HG03196 (cell line): ENCODE data around the gene KIF20B.
"Not testable (repeated sequence)": the region's sequence is repeated elsewhere in the genome, so short reads cannot be mapped to it uniquely, and the experiment has no call there.

ENCODE experiments used
- ATAC-seq: cut with Tn5 transposase; IDR thresholded peaks from one replicate; pipeline ENCODE4 v1.9.1; 2021; ENCODE audit not compliant: unreplicated experiment

Gene KIF20B

DNA sequence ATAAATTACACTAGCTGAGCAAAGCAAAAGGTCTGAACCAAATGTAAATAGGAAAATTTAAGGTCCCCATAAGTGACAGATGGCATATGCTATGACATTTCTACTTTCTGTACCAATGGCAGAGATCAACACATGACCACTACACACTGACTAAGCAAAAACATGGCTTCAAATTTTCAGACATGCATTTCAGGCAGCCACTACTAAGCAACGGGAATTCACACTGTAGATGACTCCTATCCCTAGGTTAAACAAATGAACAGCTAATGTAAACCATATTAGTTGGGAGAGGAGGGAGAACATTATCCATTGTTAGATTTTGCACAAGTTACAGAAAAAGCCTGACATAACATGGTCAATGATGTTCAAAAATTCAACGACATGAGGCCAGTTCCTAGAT, 11.4 kb upstream of the KIF20B start:
- no peak for ATAC-seq

DNA sequence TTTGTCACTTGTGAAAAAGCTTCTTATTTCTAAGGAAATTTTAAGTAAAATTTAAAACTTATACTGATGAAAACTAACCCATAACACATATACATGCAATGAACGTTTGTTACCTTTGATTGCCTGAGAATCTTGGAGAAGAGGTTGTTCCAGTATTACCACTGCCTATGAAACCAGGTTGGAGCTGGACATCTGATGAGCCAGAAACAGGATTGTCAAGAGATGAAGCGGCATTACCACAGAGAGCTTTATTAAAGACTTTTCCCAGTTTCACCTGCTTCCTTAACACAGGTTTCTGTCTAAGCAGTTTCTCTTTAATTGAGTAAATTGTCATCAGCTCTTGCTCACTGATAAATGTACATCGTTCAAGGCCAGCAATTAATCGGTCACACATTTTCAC, 9.0 kb upstream of the KIF20B start:
- no peak for ATAC-seq

DNA sequence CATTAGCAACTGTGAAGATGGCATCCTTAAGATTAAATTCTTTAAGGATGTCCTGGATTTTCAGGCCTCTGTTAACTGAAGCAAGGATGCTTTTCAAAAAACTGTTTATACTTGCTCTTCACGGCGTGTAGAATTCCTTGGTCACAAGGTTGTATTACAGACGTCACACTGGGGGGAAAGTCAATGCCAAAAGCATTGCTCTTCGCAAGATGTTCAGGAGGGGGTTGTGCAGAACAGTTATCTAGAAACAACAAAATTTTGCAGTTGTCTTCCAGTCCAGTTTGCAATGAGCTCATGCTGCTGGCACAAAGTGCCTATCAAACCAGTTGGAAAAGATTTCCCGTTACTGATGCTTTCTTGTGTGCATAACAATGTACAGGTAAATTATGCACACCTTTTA, 8.2 kb upstream of the KIF20B start:
- no peak for ATAC-seq

DNA sequence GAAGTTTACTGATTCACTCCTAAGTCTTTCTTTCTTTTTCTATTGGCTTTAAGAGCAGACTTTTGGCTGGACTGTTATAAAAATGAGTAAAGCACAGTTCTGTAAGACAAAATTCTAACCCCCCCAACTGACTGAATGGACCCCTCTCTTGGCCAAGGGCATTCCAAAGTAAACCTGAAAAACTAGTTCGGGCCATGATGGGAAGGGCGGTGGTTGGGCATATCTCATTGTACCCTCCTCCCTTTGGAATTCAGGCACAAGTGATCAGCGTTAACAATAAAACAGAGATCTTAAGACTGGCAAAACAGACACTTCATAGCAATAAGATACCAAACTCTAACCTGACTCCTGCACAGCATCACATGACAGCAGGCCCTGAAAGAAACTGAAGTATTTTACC, 6.1 kb upstream of the KIF20B start:
- ATAC-seq = no peak

DNA sequence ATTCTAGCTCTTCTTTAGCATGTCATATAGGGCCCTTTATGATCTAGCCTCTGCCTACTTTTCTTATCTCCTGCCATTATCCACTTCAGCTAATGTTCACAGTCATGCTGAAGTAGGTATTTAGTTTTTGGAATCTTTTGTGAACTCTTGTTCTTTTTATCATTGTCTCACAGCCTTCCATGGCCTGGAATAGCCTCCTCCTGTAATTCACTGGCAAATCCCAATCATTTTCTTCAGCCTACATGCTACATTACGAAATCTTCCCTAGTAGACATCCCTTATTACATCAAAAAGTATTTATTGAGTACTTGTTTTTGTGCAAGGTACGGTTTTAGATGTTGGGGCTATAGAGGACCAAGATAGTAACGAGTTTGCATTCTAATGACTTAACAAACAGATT, 3.4 kb upstream of the KIF20B start:
- ATAC-seq = no peak

DNA sequence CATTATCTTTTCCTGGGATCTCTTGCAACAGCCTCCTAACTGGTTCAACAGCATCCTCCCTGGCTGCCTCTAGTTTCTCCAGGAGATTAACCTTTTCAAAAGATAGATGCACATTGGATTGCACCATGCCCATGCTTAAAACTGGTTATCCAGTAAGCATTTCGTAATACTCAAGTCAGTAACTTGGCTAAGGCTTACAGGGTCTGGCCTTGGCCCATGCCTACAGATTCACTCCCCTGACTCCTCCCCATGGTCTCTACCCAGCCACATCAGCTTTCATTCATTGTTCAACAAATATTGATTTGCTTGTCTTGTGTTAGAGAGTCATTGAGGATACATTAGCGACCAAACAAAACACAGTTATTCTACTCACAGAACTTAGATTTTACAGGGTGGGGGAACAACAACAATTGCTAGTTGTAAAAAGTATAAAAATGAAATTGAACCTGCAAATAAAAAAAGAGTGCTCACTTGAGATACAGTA, 1.8 kb upstream of the KIF20B start:
- no peak for ATAC-seq

DNA sequence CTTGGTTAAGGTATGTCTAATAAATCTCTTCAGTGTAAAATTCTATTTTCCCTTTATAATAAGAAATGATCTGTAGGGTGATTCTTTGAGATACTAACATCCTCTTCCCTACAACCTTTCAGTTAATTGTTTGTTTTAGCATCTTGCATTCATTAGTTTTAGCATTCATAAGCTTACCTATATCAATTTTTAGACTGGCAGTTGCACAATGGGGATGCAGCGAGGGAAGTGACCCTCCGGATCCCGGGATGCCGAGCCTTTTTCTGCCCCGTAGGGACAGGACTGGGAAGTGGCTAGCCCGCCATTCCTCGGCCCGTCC, 508 bp upstream of the KIF20B start:
- ATAC-seq = no peak

DNA sequence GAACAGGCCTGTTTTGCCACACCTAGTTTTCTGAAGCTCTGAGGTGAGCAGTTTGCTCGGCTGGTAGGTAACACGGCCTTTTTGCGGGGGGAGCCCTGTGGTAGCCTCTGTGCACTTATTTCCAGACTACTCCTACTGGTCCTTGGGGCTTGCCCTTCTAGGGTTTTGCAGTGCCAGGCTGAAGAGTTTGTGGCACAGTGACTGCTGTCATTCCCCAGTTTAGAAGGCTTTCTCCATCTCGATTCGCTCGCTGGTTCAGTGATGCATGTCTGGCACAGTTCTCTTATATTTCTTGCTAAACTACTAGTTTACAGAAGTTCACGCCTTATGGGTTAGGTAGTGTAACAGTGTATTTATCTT, 711 bp downstream of the KIF20B start:
- no peak for ATAC-seq

DNA sequence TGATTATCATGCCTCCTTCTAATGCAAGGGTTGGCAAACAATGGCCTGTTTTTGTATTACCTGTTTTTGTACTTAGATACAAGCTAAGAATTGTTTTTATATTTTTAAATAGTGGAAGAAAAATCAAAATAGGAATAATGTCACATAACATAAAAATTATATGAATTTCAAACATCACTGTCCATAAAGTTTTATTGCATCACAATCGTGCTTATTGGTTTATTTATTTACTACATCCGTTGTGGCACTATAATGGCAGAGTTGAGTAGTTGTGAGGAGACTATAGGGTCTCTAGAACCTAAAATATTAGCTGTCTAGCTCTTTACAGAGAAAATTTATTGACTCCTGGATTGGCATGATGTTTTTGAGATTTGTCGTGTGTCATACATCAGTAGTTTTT, 4.1 kb downstream of the KIF20B start:
- no peak for ATAC-seq

DNA sequence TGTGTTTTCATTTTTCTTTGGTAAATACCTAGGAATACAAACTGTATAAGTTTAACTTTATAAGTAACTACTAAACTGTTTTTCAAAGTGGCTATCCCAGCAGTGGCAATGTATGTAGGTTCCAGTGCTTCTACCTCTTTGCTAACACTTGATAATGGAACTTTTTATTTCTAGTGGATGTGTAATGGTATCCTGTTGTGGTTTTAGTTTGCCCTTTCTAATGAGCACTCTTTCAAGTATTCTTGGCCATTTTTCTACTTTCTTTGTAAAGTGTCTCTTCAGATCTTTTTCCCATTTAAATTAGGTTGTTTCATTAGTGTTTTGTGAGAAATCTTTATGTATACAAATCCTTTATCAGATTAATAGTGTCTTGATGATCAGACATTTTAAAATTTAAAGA, 4.6 kb downstream of the KIF20B start:
- no peak for ATAC-seq

DNA sequence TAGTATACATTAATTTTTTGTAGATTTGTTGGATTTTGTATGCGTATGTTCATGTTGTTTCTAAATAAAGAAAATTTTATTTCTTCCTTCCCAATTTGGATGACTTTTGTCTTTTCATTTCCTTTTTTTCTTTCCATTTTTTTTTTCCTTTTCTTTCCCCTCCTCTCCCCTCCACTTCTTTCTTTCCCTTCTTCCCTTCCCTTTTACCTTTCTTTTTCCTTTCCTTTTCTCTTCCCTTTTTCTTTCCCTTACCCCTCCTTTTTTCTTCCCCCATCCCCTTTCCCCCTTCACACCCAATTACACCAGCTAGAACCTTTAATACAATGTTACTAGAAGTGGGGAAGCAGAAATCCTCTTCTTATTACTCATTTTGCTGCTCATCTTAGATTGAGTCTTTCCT, 6.0 kb downstream of the KIF20B start:
- no peak for ATAC-seq

DNA sequence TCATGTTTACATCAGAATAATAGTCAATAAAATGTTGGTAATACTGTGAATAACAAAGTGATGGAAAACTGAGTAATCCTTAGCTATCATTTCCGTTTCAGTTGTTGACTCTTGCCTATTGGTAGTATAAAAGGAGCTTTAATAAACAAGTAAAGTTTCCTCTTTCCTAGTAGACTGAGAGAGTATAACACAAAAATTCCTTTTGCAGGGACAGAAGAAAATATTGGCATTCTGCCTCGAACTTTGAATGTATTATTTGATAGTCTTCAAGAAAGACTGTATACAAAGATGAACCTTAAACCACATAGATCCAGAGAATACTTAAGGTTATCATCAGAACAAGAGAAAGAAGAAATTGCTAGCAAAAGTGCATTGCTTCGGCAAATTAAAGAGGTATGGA, 9.4 kb downstream of the KIF20B start:
- no peak for ATAC-seq

DNA sequence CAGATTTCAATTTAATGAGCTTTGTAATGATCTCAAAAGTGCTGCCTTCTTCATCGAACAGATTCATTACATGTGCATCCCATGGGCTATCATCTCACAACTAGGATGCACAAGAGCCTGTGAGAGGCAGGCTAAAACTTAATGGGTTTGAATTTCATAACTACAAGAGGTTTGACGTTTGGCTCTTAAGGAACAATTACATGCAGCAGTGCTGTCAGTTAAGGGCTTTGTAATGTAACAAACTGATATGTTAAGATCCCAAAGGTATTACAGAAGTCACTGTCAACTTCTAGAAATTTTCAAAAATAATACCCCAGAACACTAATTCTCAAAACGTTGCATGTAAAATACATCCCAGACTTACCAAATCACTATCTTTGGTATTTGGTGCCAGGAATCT, 33.2 kb downstream of the KIF20B start:
- ATAC-seq = no peak

DNA sequence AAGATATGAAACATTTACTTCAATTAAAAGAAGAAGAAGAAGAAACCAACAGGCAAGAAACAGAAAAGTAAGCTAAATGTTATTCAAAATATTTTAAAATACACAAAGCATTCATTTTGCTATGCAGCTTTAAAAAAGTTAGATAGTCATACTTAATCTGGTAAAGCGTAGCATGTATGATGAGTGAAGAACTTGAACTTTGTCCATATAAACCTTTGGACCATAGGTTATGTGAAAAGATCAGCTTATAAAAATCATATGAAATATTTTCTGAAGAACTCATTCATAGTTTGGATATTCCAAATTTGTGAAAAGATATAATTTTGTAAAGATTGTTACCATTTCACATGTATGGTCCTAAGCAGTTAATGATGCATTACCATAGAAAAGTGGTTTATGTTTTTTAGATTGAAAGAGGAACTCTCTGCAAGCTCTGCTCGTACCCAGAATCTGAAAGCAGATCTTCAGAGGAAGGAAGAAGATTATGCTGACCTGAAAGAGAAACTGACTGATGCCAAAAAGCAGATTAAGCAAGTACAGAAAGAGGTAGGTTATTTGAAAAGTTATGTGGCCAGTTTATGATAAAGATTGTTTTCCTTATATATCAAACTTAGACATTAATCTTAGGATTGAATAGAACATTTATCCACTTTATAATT, 37.3 kb downstream of the KIF20B start:
- peak; percentile 78 for ATAC-seq

DNA sequence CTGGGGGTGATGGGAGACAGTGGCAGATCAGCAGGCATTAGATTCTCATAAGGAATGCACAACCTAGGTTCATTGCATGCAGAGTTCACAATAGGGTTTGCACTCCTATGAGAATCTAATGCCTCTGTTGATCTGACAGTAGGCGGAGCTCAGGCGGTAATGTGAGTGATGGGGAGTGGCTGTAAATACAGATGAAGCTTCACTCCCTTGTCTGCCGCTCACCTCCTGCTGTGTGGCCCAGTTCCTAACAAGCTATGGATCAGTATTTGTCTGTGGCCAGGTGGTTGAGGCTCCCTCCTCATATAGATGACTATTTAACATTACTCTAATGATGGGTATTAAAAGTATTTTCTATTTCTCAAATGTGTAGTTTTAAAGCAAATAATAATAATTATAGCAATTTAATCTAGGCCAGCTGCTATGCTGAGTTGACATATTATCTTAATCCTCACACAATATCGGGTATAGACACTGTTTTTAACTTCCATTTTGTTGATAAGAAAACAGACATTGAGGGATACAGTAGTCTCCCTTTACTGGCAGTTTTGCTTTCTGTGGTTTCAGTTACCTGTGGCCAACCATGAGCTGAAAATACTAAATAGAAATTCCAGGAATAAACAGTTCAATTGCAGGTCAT, 39.9 kb downstream of the KIF20B start:
- ATAC-seq = no peak

DNA sequence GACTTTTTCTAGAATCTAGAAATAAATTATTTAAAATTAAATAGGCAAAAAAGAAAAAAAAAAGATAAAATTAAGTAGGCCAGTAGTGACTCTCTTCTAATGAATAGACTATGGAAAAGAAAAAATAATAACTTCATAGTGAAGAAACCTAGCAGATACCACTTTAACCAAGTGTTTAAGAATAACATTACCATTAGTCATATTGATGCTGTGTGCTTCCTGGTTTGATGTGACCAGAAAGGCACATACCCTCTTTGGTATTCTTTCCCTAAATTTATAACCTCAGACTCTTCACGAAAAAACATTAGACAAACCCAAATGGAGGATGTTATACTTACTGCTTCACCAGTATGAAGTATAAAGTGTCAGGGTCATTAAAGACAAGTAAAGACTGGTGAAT, 42.6 kb downstream of the KIF20B start:
- ATAC-seq = no peak

DNA sequence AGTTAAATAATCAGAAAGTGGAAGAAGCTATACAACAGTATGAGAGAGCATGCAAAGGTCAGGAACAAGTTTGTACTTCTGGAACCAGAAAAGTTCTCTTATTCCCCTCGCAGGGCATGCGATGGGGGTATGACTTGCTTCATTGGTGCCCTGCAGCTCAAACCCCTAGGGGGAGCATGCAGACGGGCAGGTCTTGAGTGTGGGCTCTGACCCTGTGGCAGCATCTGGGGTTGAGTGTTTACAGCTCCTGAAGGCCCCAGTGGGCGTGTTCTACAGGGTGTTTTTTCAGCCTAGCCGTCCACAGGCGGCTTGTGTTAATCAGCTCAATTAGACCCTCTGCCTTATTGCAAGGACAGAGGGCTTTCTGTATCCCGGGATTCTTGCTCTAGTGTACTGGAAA, 44.5 kb downstream of the KIF20B start:
- no peak for ATAC-seq

DNA sequence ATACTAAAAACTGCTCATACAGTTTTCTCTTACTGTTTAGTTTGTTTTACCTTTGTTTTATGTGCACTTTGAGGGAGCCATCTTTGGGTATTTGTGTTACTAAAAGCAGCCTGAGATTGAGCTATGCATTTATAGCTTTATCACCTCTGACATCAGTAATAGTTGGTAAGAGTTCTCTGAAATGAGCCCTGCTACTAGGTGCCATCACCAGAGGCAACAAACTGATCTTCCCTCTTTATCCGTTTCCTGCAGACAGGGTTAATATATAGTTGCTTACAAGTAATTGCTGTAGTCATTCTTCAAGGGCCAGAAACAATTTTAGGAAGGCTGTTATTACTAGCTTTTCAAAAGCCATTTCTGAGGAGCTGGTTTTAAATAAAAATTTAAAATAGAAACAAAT, 49.1 kb downstream of the KIF20B start:
- ATAC-seq = no peak

DNA sequence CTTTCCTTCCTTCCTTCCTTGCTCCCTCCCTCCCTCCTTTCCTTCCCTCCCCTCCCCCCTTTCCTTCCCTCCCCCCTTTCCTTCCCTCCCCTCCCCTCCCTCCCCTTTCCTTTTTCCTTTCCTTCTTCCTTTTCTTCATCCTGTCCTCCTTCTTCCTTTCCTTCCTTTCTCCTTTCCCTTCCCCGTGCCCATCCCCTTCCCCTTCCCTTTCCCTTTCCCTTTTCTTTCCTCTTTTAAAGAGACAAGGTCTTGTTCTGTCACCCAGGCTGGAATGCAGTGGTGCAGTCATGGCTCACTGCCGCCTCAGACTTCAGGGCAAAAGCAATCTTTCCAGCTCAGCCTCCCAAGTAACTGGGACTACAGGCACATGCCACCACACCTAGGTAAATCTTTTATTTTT, 54.0 kb downstream of the KIF20B start:
- no peak for ATAC-seq

DNA sequence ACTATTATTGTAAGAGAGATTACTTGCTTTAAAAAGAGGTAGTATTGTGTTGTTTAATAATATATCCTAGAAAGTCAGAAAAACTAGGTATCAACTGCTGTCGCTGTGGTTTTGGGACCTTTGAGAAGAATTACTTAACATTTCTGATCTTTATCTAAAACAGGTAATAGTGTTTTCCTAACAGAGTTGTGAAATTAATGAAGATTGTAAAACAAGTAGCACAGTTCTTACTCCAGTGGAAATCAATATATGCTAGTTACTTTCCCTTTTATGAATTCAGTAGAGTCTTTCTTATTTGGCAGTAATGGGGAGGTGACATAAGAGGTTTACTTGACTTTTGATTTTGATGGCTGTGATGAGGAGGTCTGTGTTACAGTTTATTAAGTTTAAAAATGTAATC, 58.1 kb downstream of the KIF20B start:
- ATAC-seq = no peak

DNA sequence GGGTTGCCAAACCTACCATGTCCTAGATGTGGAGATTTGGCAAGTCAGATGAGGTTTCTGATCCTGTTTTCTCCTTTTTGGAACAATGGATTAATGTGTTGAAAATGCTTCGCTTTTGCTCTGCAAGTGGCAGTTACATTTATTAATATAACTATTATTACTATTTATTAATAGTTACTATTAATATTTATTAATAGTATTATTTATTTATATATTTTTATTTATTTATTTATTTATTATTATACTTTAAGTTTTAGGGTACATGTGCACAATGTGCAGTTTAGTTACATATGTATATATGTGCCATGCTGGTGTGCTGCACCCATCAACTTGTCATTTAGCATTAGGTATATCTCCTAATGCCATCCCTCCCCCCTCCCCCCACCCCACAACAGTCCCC, 62.3 kb downstream of the KIF20B start:
- ATAC-seq = not testable (repeated sequence)

DNA sequence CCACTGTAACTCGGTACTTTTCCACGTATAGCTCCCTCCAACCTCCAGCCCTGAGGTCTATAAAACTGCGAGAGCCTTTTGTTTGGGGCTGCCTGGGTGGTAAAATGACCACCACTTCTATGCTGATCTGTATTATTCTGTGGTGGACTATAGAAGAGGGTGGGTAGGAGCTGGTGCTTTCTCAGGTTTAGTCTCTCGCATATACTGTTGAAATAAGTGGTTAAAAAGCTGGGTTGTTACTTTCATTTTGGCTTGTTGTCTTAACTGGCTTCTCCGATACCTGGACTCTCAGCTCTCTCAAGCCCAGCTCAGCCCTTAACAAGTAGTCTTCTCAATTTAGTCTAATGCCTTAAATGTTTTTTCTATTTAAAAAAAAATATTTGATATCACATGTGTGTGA, 70.3 kb downstream of the KIF20B start:
- no peak for ATAC-seq

DNA sequence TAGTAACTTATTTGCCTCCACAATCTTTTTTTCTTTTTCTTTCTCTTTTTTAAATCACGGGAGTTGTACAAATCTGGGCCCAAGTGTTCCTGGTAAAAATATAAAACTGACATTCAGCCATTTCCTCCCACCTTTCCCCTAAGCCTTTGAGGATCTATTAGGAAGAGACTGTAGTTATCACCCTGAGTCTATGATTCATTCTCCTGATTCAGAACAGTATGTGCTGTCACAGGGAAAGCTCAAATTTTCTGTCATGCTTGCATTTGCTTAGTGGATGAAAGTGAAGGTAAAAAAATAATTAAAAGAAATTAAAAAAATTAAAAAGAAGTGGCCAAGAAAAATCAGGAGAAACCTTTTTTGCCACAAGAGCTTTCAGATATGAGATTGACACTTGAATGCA, 71.7 kb downstream of the KIF20B start:
- no peak for ATAC-seq
